ENCODE measurements around the gene EML6.

- TF ChIP-seq, protein P1, sequence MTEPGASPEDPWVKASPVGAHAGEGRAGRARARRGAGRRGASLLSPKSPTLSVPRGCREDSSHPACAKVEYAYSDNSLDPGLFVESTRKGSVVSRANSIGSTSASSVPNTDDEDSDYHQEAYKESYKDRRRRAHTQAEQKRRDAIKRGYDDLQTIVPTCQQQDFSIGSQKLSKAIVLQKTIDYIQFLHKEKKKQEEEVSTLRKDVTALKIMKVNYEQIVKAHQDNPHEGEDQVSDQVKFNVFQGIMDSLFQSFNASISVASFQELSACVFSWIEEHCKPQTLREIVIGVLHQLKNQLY (CRISPR knock-in tag; IDR thresholded peaks at IDR 0.05): no peak
- TF ChIP-seq TAF1 (CRISPR knock-in tag; IDR thresholded peaks at IDR 0.05): no peak
- TF ChIP-seq, protein P2, sequence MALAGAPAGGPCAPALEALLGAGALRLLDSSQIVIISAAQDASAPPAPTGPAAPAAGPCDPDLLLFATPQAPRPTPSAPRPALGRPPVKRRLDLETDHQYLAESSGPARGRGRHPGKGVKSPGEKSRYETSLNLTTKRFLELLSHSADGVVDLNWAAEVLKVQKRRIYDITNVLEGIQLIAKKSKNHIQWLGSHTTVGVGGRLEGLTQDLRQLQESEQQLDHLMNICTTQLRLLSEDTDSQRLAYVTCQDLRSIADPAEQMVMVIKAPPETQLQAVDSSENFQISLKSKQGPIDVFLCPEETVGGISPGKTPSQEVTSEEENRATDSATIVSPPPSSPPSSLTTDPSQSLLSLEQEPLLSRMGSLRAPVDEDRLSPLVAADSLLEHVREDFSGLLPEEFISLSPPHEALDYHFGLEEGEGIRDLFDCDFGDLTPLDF (CRISPR knock-in tag; IDR thresholded peaks at IDR 0.05): no peak
- TF ChIP-seq CHD4 (IDR thresholded peaks at IDR 0.05; ENCODE audit: borderline replicate concordance, low read length): no peak
- no peak for TF ChIP-seq EZH2 (conservative IDR thresholded peaks at IDR 0.05; ENCODE audit: low read depth, low read length)
- TF ChIP-seq, protein P3, sequence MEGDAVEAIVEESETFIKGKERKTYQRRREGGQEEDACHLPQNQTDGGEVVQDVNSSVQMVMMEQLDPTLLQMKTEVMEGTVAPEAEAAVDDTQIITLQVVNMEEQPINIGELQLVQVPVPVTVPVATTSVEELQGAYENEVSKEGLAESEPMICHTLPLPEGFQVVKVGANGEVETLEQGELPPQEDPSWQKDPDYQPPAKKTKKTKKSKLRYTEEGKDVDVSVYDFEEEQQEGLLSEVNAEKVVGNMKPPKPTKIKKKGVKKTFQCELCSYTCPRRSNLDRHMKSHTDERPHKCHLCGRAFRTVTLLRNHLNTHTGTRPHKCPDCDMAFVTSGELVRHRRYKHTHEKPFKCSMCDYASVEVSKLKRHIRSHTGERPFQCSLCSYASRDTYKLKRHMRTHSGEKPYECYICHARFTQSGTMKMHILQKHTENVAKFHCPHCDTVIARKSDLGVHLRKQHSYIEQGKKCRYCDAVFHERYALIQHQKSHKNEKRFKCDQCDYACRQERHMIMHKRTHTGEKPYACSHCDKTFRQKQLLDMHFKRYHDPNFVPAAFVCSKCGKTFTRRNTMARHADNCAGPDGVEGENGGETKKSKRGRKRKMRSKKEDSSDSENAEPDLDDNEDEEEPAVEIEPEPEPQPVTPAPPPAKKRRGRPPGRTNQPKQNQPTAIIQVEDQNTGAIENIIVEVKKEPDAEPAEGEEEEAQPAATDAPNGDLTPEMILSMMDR (CRISPR knock-in tag; IDR thresholded peaks at IDR 0.05): no peak
- TF ChIP-seq MED1 (CRISPR knock-in tag; IDR thresholded peaks at IDR 0.05): no peak
- TF ChIP-seq, protein P4, sequence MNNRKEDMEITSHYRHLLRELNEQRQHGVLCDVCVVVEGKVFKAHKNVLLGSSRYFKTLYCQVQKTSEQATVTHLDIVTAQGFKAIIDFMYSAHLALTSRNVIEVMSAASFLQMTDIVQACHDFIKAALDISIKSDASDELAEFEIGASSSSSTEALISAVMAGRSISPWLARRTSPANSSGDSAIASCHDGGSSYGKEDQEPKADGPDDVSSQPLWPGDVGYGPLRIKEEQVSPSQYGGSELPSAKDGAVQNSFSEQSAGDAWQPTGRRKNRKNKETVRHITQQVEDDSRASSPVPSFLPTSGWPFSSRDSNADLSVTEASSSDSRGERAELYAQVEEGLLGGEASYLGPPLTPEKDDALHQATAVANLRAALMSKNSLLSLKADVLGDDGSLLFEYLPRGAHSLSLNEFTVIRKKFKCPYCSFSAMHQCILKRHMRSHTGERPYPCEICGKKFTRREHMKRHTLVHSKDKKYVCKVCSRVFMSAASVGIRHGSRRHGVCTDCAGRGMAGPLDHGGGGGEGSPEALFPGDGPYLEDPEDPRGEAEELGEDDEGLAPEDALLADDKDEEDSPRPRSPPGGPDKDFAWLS (CRISPR knock-in tag; IDR thresholded peaks at IDR 0.05; ENCODE audit: borderline replicate concordance): no peak
- no peak for TF ChIP-seq SRF (IDR thresholded peaks at IDR 0.05; ENCODE audit: low read depth, low read length)
- TF ChIP-seq ZNF331 (CRISPR knock-in tag; IDR thresholded peaks at IDR 0.05): no peak
- TF ChIP-seq NR3C1 (CRISPR knock-in tag; IDR thresholded peaks at IDR 0.05): no peak
These were observed 156.3 kb downstream of the EML6 start for GRCh38 chr2:54879598-54880332.
